GM19397 (cell line): ENCODE measurements around the gene OSM.
A peak's percentile ranks its signal among the peaks of the same experiment; 100 is the strongest.

Experiments
- ATAC-seq: cut with Tn5 transposase; IDR thresholded peaks from one replicate; pipeline ENCODE4 v1.9.1; 2021; ENCODE audit warnings: mild to moderate bottlenecking, moderate library complexity; ENCODE audit not compliant: unreplicated experiment

Gene OSM

GRCh38 chr22:30297991-30298701 lies 31.5 kb upstream of the OSM start:
- no peak for ATAC-seq

GRCh38 chr22:30297276-30297990 lies 30.8 kb upstream of the OSM start:
- ATAC-seq, result no peak

GRCh38 chr22:30296833-30297232 lies 30.2 kb upstream of the OSM start:
- no peak for ATAC-seq

DNA sequence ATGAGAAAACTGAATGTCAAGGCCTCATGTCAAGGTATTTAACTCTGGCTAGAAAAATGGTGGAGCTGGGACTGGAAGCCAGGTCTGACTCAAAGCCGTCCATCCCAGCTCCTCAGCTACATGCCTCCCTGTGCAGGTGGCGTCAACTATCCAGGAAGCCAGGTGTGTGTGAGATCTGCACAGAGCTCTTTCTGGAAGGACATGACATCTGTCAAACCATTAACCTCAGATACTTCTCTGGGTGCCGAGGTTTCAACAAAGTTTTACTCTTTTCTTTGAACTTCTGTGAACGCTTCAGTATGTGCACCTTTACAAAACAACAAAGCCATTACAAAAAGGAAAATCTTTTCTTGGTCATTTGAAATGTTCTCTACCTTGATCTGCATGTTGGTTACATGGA lies 29.7 kb upstream of the OSM start:
- no peak for ATAC-seq

DNA sequence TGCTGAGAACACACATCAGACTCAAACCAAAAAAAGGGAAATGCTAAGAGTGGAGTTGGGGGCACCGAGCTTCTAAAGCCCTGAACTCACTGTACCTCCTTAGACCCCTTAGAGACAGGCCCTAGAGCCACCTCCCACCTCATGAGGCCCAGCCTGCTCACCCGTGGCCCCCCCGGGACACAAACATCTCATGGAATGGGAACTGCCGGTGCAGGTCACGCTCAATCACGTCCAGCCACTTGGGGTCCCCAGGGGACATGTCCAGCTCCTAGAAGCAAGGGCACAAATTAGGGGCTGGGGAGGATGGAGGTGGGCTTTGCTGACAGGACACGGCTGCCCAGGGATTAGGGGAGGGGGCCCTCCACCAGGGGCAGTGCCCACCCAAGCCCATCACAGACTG lies 28.9 kb upstream of the OSM start:
- no peak for ATAC-seq

GRCh38 chr22:30294830-30295229 lies 28.2 kb upstream of the OSM start:
- ATAC-seq, result no peak

GRCh38 chr22:30294066-30294465 lies 27.4 kb upstream of the OSM start:
- no peak for ATAC-seq

- ATAC-seq, result no peak
These were observed 26.4 kb upstream of the OSM start for GRCh38 chr22:30293026-30293425.

DNA sequence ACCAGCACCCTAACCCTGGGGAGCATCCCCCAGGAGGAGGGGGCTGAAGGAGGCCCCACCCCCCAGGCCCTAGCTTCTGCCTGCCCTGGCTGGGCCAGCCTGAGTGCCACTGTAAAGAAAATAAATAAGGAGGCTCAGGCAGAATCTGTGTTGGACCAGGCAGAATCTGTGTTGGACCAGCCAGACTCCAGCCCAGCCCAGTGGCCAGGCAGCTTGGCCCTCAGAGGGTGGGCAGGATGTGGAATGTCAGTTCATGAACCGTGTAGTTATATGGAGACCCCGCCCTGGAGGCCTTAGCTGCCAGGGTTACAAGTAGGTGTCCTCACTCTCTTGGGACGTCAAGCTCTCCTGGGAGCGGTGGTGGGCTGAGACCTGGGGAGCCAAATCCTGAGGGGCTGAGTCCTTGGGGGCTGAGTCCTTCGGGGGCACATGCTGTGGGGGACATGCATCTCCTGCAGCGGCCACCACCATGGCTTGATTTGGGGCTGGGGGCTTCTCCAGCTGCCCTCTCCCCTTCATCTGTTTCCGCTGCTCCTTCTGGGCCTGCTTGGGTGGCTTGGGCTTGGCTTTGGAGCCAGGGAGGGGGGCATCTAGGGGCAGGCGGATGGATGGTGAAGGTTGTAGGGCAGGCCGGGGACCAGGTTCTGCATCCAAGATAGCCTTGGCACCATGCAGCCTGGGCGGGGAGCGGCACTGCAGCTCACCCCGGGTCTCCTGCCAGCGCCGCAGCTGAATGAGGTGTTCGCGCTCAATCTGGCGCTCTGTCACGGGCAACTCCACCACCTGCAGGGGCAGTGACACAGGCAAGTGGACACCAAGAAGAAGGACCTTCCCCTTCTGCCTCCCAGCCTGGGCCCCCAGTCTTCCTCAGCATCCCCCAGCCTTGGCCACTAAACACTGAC lies 25.7 kb upstream of the OSM start:
- no peak for ATAC-seq

GRCh38 chr22:30291058-30291892 lies 24.6 kb upstream of the OSM start:
- ATAC-seq, result no peak

- no peak for ATAC-seq
These were observed 23.8 kb upstream of the OSM start for GRCh38 chr22:30290342-30291057.

GRCh38 chr22:30289980-30290313 lies 23.3 kb upstream of the OSM start:
- ATAC-seq, result peak; percentile 16

- ATAC-seq, result peak; percentile 62
These were observed 22.7 kb upstream of the OSM start, which contains the start of gene CASTOR1 for GRCh38 chr22:30289141-30289979. Gene CASTOR1 (minus strand): TSS chr22:30289505. CDS start chr22:30289497, 8 bp downstream.

DNA sequence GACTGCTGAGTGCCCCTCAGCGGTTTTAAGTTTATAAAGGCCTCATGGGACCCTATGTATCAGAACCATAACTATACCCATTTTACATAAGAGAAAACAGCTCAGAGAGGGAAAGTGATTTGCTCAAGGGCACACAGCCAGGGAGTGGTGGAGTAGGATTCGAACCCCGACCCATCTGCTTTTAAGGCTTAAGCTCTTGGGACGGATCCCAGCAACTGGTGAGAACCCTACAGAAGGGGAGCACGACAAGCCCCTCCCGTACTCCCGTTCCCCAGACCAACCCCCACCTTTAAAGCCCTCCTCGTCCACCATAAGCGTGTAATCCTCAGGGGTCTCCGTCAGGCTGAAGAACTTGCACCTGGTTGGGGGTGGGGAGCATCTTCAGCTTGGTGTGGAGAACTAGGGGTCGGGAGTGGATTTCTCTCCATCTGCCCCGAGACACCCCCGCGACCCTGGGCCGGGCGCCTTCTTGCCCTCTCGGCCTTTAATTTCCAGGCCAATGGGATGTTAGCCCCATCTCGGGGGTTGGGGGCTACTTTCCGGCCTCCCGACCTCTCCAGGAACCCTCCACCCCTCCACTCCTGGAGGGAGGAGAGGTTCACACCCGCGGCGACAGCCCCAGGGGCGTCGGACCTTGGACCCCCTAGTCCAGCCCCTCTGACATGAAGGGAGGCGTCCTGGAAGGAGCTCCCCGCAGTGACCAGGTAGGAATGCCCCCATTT lies 21.9 kb upstream of the OSM start:
- no peak for ATAC-seq

DNA sequence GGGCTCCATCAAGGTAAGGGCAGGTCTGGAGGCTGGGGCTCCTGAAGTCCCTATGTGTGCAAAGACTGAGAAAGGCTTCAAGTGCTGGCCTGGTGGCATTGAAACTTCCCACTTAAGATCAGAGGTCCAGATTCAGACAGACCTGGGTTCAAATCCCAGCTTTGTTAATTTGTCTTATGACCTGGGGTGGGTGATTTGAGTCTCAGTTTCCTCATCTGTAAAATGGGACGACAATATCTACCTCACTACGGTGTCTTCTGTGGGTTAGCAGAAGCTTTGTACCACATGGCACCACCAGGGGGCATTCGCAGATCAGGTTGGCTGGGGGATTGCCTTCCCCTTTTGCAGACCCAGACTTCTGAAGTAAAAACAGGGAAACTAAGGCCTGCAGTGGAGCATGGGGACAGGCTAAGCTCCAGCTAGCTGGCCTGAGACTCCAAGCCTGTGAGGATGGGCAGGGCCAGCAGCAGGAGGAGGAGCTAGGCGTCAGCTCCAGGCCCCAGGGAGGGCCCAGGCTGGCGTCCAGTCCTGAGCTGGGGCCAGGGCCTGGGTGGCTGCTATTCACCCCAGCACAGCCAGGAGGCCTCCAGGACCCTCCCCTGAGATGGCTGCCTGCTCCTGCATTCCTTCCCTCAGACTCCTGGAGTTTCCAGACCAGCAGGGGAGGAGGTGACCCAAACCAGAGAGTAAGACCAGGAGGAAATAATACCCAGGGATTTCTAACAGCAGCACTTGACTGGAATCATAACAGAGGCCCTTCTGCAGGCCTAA lies 21.2 kb upstream of the OSM start:
- ATAC-seq, result no peak

DNA sequence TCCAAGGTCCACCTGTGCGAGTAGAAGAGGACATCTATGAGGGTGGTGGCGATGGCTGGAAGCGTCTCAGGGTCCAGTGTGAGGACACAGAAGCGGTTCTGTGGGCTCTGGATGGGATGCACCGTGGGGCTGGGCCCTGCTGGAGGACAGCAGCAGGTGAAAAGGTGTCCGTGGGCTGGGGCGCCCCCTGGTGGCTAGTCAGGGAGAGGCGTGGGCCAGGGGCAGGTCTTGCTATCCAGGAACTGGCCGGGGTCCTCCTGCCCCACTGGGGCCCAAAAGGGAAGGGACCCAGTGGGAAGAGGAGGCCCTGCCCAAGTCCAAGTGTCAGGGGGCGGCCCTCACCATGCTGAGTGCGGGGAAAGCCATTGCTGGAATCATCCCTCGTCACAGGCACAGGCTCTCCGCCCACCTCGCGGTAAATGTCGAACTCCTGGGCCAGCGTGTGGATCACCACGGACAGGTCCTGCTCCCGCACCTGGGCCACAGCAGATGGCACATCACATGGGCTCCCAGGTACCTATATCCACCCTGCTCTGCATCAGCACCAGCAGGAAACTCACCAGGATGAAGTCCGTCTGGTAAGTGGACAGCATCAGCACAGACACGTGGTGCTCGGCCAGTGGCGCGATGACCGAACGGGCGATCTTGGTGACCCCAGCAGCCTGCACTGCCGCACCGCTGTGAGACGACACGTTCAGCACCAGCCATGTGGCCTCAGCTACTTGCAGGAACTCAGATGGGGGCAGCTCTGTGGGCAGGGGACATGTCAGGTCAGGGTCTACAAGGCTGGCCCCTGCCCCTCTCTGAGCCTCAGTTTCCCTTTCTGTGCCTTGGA lies 20.4 kb upstream of the OSM start:
- ATAC-seq, result no peak

- ATAC-seq, result no peak
These were observed 19.7 kb upstream of the OSM start for GRCh38 chr22:30286331-30286730.
